GM18951 (cell line): Measurements from ENCODE around the gene TPM1.

ENCODE experiments used
- POLR2A ChIP-seq: IDR thresholded peaks from 4 replicates; pipeline ENCODE4 v1.6.1; 2011; ENCODE audit warnings: mild to moderate bottlenecking; ENCODE audit not compliant: insufficient read length, insufficient read depth; ENCODE audit errors: extremely low read depth
- in situ Hi-C: fragments of 300-500 bp; cut with MboI; formaldehyde crosslinking; loops from one replicate; pipeline ENCODE4 v1.12.0; 2022; ENCODE audit warnings: low sequenced_read_pairs, mixed read lengths, inconsistent platforms; ENCODE audit not compliant: unreplicated experiment

Gene TPM1

DNA sequence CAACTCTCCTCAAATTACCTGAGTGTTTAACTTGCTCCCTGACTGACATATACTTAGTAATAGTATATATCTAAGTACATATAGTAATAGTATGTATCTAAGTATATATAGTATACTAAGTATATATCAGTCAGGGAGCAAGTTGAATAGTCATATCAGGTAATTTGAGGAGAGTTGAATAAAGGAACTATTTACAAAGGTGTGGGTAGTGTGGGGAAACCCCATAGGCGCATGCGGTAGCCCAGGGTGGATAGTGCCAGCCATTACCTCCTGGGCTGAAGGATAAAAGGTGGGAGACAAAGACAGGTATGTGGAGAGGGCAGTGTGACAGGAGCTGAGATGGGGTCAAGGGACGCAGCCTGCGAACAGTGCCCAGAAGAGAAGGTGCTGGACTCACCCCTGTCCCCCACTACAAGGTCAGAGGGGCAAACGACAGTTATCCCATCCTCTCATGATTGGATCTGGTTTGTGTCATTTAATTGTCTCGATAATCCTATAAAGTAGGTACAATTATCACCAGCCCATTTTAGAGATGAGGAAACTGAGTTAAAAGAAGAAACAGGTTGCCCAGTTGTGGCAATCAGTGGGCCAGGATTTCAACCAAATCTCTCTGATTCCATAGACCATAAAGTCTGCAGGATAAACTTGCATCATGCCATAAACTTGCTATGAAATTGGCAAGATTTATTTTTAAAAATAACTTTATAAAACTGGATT lies 34.1 kb upstream of the TPM1 start:
- in situ Hi-C loops = no loop called here
- no peak for TF ChIP-seq POLR2A

DNA sequence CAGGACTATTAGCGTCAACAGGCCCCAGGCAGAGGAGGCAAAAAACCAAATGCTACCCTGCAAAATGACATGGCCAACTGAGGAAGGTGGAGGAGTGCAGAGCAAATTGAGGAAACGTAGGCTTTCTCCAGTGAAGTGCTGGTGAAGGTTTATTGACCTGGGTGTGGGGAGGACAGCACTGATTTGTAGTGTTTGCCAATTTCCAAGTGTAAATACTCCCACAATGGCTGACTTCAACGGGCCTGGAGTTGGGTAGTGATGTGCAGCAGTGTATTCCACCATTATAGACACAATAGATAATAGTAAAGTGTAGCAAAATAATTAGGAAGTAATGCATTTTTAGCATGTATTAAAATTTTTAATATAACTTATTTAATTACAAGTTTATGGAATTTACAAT lies 32.2 kb upstream of the TPM1 start:
- no peak for TF ChIP-seq POLR2A
- in situ Hi-C loops = no loop called here

DNA sequence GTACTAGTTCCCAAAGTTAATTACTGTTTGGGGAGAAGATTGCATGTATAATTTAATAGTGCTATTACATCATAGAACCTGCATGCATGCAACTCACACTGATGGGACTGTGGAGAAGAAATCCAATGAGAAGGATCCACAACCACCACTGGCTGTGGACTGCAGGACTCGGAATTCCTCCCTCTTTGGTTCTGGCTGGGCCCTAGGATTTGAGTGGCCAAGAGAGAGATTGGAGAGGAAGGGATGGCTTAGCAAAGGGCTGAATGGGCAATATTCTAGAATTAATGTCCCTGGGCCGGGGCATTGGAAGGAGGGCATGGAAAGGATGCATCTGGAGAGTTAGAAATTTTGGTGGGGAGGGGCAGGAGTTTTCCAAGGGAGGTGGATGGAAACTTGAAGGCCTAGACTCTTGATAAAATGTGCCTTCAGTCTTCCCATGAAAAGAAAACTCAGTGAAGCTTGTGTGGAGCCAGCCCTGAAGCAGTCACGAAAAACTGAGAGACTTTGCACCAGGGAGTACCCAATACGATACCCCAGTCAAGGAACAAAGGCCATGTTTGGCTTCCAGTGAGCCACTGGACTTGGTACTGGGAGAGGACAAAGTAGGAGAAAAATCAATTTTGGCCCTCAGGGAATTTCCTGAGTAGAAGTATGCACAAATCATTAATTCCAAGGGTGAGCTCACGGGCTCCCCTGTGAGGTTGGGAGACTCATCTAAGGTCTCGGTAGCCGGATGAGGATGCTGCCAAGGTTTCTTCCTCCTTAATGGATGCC lies 31.4 kb upstream of the TPM1 start:
- TF ChIP-seq POLR2A = no peak
- in situ Hi-C loops = no loop called here

DNA sequence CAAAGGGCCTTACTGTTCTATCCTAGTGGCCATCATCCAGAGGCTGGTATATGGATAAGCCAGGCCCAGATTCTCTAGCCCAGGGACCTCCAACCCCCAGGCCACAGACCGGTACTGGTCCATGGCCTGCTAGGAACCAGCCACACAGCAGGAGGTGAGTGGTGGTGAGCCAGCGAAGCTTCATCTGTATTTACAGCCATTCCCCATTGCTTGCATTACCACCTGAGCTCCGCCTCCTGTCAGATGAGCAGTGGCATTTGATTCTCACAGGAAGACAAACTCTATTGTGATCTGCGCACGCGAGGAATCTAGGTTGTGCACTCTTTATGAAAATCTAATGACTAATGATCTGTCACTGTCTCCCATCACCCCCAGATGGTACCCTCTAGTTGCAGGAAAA lies 30.1 kb upstream of the TPM1 start:
- no peak for TF ChIP-seq POLR2A
- in situ Hi-C loops = no loop called here

DNA sequence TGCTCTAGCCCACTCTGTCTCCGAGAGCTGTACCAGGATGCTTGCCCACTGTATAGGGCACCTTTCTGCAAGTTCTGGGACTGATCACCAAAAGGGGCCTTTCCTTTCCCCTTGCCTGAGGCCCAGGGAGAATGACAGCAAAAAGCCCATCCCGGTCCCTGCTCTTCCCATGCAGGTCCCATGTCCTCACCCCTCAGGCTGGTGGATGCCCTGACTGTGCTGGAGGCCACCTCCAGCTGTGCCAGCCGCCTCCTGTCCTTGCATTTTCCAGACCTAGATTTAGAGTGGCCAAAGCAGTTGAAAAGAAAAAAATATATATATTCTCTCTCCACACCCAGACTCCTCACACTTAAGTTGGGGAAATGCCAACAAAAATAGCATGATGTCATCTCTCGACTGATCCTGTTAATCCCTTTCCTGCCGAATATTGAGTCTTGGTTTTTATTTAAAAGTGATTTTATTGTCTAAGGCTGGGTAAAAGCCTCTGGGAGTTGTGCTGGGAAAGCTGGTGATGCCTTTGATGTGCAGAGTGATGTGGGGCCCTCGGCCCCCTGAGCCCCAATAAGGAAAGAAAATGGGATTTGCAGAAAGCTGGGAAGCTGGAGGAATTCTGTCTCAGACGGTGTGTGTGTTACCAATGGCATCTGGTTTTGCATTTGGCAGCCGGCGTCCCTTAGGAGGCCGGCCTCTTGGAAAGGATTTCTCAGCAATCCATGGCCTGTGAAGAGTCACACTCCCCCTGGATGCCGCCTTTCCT lies 29.3 kb upstream of the TPM1 start:
- TF ChIP-seq POLR2A = no peak
- in situ Hi-C loops = no loop called here

DNA sequence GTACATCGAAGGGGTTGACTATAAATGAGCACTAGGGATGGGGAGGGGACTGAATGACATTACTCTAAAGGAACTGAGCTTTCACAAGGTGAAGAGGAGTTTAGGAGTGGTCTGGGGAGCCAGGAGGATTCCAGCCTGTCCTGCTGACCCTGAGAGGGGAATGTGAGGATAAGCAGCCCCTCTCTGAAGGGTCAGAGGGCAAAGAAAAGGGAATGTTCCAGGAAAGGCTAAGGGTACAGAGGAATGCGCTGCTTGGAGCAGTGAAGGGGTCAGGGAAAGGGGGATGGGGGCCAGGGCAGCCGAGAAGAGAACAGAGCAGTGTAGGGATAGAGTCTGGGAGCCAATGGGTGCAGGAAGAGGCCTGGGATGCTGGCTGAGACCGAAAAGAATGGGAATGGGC lies 28.0 kb upstream of the TPM1 start:
- TF ChIP-seq POLR2A = no peak
- in situ Hi-C loops = no loop called here

DNA sequence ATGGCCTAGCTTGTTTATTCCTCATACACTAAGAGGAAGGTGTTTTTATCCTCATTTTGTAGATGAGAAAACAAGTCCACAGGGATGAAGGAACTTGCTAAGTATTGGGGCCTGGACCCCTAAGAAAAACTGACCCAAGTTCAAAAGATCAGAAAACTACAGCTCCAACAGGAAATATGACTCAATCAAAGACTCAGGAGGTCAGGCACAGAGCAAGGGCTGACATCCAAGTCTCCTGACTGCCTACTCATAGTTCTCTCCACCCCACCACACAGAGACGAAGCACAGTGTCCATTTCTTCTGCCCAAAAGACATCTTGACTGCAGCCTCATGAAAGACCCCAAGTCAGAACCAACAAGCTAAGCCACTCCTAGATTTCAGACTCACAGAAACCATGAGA lies 26.9 kb upstream of the TPM1 start:
- no peak for TF ChIP-seq POLR2A

DNA sequence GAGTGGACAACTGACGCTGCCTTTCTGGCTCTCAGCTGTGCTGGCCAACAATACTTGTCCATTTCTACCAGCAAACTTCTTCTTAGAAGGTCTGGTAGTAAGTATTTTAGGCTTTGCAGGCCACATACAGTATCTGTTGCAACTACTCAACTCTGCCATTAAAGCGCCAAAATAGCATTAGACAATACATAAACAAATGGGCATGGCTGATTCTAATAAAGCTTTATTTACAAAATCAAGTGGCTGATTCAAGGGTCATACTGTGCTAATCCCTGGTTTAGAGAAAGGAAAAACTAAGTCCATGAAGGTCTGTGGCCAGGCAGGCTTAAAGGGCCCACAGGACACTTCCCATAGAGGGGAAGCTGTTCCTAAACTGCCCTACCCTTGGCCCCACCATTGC lies 26.3 kb upstream of the TPM1 start:
- no peak for TF ChIP-seq POLR2A
- in situ Hi-C loops = no loop called here

More for the DNA sequence above, 26.9 kb upstream of the TPM1 start:
- in situ Hi-C loops = no loop called here

DNA sequence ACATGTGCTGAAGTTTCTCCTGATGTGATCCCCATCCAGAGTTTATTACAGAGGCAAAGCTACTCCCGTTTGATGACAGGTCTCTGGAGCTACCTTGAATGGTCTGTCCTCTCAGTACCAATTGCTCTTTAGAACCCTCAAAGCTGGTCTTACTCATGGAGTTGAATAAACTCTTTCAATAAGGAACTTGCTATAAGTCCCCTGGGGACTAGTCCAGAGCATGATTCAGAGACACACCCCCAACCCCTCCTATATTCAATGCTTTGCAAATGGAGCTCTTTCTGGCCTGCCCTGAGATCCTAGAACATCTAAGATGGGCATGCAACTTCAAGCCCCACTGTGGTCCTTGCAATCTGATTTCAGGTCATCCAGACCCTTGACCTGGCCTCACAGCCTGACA lies 23.9 kb upstream of the TPM1 start:
- in situ Hi-C loops = no loop called here

DNA sequence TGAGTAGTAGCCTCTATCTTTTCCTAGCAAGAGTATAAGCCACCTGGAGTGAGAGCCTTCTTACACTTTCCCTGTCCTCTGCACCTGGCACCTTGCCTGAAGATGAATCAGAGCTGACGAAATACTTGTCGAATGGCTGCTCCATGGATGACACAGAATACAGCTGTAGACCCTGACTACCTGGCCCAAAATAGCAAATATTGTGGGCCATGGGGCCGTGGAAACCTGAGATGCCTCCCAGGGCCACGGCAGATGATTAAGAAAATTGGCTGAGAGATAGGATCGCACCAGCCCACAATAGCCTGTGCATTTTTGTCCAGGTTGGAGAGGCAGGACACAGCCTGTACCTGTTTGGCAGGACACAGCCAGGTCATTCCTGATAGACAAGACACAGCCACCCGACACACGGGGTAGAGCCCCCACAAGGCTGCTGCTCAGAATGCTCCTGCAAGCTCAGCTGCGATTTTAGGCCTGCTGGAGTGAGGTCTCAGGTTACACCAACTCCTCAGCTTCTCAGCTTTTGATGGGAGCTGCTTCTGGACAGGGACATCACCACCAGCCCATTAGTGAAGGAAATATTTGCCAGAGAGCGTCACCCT lies 22.9 kb upstream of the TPM1 start:
- TF ChIP-seq POLR2A = no peak
- in situ Hi-C loops = no loop called here

More for the DNA sequence above, 23.9 kb upstream of the TPM1 start:
- TF ChIP-seq POLR2A = no peak

DNA sequence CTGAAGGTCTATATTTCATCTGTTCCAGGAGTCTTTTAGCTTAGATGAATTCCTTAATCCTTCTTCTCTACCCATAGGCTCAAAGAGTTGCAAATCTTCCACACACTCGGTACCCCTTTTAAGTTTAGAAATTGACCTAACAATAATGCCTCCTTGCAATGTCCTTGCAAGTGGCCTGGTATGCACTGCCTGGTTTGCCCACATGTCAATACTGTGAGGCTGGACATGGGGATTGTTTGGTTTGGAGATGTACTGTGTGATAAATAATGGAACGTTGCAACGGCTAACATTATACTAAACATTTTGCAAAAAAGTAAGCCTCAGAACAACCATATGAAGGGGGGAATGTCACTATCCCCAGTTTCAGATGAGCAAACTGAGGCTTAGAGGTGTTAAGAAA lies 22.4 kb upstream of the TPM1 start:
- in situ Hi-C loops = no loop called here
- no peak for TF ChIP-seq POLR2A

DNA sequence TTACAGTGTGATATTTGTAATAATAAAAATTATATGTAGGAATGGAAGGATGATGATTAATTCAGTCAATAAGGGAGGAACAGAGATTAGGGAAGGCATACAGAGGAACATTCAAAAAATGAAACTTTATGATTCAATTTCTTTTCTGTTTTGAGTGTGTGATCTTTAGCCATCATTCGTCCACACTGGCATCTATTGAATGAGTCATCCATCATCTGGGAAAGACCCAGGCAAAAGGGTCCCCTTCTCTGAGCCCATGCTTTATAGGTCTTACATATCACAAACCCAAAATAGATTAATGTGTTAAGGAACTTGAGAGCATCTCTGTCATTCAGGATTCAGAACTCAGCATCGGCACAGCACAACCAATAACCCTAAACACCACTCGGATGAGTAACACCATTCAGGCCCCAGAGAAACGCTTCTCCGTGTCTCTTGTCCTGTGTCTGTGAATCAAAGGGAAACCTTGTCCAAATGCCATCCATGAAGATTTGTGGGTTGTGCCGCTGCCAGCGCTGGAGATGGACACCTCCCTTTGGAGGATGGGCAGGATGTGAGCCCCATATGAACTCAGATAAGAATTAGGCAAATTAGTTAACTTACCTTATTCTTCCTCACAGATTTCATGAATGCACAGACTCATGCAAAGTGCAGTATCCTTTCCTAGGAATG lies 21.7 kb upstream of the TPM1 start:
- in situ Hi-C loops = no loop called here
- no peak for TF ChIP-seq POLR2A

DNA sequence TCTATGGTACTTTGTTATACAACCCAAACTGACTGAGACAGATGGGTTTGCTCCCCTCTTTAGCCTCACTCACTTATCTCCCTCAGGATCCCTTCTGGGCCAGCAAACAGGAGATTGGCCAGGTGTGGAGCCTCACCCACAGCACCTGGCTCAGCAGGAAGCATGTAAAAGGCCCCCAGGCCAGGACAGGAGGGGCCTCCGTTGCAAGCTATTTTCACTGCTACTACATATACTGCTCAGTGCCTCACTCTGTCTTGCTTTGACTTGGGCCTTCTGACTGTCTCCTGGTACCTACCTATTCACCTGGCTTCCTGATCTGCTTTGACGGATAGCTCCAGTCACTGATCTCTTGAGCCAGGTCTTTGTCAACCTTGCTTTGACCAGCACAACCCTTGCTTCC lies 20.4 kb upstream of the TPM1 start:
- no peak for TF ChIP-seq POLR2A
- in situ Hi-C loops = no loop called here
